GM10266 (cell line): Measurements from ENCODE around the gene FKBP14.
A peak's percentile ranks its signal among the peaks of the same experiment; 100 is the strongest.

Source experiments
- DNase-seq: peaks from one replicate; pipeline ENCODE4 v3.0.0; 2012; ENCODE audit errors: extremely low spot score
- TF ChIP-seq, protein P1 (sequence below): IDR thresholded peaks from 2 replicates; pipeline ENCODE4 v1.5.1; 2012; ENCODE audit warnings: mild to moderate bottlenecking, low read depth; ENCODE audit not compliant: control insufficient read depth, insufficient read depth; ENCODE audit errors: missing control alignments

Gene FKBP14, protein sequence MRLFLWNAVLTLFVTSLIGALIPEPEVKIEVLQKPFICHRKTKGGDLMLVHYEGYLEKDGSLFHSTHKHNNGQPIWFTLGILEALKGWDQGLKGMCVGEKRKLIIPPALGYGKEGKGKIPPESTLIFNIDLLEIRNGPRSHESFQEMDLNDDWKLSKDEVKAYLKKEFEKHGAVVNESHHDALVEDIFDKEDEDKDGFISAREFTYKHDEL

DNA sequence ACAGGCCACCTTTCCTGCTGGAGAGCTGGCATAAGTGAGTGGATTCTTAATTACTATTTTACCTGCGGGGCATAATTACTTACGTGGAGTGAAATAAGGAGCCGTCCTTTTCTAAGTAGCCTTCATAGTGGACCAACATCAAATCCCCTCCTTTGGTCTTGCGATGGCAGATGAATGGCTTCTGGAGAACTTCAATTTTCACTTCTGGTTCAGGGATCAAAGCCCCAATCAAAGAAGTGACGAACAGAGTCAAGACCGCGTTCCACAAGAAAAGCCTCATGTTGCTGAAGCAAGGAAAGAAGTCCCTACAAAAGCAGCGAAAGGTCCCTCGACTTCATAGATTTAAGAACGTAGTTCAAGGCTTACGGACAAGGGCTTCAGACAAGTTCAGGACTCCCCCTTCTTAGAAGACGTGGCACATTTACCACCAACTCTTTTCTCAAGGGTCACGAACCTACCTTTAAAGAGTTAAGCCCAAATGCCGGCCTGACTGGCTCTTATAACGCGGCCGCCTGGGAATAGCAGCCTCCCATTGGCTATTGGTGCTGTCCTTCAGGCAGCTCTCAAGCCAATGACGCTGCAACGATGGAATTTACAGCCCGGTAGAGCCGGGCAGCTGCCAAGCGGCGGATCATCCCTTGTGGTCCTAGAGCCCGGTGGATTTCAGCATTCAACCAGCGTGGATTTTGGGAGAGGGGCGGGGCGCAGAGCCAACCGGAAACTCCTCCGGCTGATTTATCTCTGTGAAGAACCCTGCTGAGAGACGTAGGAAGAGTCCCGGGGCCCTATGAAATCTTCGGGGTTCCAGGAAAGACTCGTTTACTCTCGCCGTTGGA lies at the start of gene FKBP14:
TSS of gene FKBP14 (minus strand) at position 474 of the 836 bp plus-strand sequence. CDS start at position 280, 194 bp downstream.
- peak; percentile 93 for DNase-seq
- TF ChIP-seq, protein P1, sequence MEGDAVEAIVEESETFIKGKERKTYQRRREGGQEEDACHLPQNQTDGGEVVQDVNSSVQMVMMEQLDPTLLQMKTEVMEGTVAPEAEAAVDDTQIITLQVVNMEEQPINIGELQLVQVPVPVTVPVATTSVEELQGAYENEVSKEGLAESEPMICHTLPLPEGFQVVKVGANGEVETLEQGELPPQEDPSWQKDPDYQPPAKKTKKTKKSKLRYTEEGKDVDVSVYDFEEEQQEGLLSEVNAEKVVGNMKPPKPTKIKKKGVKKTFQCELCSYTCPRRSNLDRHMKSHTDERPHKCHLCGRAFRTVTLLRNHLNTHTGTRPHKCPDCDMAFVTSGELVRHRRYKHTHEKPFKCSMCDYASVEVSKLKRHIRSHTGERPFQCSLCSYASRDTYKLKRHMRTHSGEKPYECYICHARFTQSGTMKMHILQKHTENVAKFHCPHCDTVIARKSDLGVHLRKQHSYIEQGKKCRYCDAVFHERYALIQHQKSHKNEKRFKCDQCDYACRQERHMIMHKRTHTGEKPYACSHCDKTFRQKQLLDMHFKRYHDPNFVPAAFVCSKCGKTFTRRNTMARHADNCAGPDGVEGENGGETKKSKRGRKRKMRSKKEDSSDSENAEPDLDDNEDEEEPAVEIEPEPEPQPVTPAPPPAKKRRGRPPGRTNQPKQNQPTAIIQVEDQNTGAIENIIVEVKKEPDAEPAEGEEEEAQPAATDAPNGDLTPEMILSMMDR: no peak

DNA sequence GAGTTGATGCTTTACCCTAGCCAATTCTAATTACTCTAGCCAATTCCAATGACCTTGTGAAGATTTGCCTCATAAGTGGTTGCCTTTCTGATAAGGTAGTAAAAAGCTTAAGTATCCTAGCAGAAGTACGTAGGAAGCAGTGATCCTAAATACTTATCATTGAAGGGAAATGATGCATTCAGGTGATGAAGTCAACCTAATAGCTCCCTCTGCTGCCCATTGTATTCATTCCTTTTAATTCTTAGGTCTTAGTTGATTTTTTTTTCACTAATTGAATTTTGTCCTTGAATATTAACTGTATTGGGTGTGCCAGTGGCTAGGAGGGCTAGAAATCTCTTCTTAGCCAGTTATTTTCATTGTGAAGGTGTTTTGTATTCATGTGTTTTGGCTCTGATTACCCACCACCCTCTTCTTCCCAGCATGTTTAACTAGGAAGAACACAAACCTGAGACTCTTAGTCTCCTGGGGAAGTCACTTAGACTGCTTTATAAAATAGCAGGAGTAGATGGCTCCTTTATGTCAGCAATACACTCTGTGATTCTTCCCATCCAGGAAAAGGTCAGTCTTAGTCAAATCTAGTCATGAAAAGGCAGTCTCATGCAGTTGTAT lies 48.0 kb upstream of the FKBP14 start:
- no peak for DNase-seq
- TF ChIP-seq, protein P1: peak; percentile 32

DNA sequence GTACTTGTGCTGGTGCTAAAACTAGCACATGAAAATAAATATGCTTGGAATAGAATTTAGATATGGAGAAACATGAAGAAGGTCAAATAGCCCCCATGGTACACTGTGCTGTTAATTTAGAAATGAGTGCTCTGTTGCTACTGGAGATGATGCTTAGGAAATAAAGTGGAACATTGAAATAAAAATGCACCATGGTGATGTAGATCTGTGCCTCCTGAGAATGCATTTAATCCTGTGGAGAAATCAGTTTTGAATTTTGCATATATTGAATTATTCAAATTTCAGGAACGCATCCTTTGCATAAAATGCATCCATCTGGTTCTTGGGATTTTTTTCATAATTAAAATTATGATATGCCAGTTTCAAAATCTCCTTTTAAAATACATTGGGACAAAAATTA lies 46.2 kb upstream of the FKBP14 start:
- no peak for DNase-seq
- TF ChIP-seq, protein P1: no peak

DNA sequence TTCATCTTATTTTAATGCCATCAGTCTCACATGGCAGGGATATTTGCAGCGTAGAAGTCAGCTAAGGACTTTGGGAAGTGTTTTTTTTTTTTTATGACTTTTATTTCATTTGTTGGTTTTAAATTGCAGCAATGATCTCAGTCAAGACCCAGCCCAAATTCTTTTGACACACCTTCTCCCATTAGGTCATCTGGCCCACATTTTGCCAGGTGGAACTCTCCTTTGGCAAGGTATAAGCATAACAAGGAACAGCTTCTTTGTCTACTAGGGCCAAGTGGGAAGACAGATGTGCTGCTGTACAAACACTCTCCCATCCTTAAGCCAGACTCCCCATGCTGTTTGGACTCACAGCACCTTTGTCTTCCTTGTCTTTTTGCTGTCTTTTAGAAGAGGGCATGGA lies 43.5 kb upstream of the FKBP14 start:
- TF ChIP-seq, protein P1: no peak
- no peak for DNase-seq

DNA sequence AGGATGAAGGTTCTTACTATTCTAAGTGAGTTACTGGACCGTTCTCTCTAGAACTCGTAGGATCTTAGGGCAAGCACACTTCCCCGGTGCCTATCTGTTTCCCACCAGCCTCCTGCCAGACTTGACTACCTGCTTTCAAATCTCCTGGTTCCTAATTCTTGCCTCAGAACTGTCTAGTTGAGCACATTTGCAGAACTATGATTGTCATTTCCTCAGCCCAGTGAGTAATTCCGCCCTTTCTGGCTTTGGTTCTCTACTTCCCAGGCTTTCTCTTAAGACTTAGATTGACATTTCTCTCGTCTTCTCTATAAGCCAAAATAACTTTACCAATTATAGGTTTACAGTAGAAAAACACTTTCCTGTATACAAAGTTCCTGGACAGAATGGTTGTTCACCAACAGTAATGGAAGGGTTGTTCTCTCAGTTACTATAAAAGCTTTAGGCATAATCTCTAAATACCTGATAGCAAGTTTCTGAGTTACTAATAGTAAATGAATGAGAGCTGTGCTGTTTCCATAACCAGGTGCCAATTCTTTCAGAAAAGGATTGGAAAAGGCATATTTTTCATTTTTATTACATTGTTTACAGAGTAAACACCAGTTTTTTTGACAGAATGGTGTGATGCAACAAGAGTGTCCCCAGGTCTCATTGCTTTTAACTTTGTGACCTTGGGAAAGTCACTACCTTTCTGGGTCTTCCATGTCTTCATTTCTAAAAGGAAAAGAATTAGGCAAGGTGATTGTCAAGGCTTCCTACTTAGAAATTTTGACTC lies 42.8 kb upstream of the FKBP14 start:
- no peak for DNase-seq
- TF ChIP-seq, protein P1: no peak

DNA sequence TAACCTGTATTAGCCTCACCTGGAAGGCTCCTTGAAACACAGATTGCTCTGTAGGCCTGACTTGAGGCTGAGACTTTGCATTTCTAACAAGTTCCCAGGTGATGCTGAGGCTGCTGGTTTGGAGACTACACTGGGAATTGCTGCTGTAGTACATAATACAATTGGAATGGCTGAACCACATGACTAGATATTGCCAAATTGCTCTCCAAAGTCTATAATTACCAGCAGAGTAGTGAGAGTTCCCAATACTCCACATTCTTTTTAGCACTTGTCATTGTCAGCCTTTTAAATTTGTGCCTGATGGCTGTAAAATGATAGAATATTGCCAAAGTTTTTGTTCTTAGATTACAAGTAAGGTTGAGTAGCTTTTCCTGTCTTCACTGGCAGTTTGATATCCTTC lies 41.6 kb upstream of the FKBP14 start:
- DNase-seq: no peak
- TF ChIP-seq, protein P1: no peak
